CD4-positive, CD25-positive, alpha-beta regulatory T cell (primary cell): Measurements from ENCODE around the gene SLC2A5. TPM values are rescaled to one million over a fixed set of nuclear protein-coding genes. Genes with fewer than 3 reads are reported as not detected.
A peak's percentile ranks its signal among the peaks of the same experiment; 100 is the strongest.

ENCODE experiments used
- ATAC-seq, 2 donors: fragments of 150-1000 bp; cut with Tn5 transposase; one replicate each; pipeline ENCODE4 v1.10.0; 2021; ENCODE audit warnings: low read depth in 2 of 2, moderate number of reproducible peaks in 2 of 2, moderate library complexity in 1 of 2
- DNase-seq, 3 donors: peaks; one replicate each; pipeline versions ENCODE4 v3.0.0 to v3.0.0-alpha.2; 2012 to 2022; ENCODE audit warnings: mixed read lengths in 1 of 3
- H3K27ac ChIP-seq: one replicate; pipeline ENCODE4 v1.7.0; 2013; ENCODE audit warnings: mild to moderate bottlenecking, low read length; ENCODE audit not compliant: insufficient read depth, poor library complexity, severe bottlenecking
- H3K27me3 ChIP-seq: one replicate; pipeline ENCODE4 v1.7.0; 2013; ENCODE audit warnings: low read length; ENCODE audit not compliant: control insufficient read depth, insufficient read depth
- H3K36me3 ChIP-seq: one replicate; pipeline ENCODE4 v1.7.0; 2013; ENCODE audit warnings: mild to moderate bottlenecking, low read length, moderate library complexity; ENCODE audit not compliant: control insufficient read depth, insufficient read depth
- H3K4me1 ChIP-seq: 2 replicates; pipeline ENCODE4 v1.7.0; 2013; ENCODE audit warnings: mild to moderate bottlenecking, low read length; ENCODE audit not compliant: insufficient read depth, control insufficient read depth, poor library complexity, severe bottlenecking
- H3K4me3 ChIP-seq: one replicate; pipeline ENCODE4 v1.7.0; 2013; ENCODE audit warnings: low read depth, mild to moderate bottlenecking, low read length, moderate library complexity
- H3K9me3 ChIP-seq, 2 experiments: 1 replicate in 1 of 2; 2 replicates in 1 of 2; pipeline ENCODE4 v1.7.0; 2013; ENCODE audit warnings: low read length in 2 of 2, mild to moderate bottlenecking in 1 of 2, moderate library complexity in 1 of 2; ENCODE audit not compliant: control insufficient read depth in 2 of 2
- H3K27ac Mint-ChIP-seq, 3 donors: one replicate each; pipeline ENCODE4 v1.8.0; 2020 to 2022; ENCODE audit warnings: mild to moderate bottlenecking in 3 of 3, mixed read lengths in 3 of 3, moderate library complexity in 2 of 3
- H3K27me3 Mint-ChIP-seq: one replicate; pipeline ENCODE4 v1.8.0; 2022; ENCODE audit warnings: mild to moderate bottlenecking, mixed read lengths
- H3K36me3 Mint-ChIP-seq: one replicate; pipeline ENCODE4 v1.8.0; 2020; ENCODE audit warnings: mixed read lengths
- H3K4me1 Mint-ChIP-seq, 4 donors: one replicate each; pipeline ENCODE4 v1.8.0; 2020 to 2022; ENCODE audit warnings: mixed read lengths in 4 of 4, mild to moderate bottlenecking in 1 of 4
- H3K4me3 Mint-ChIP-seq, 4 donors: one replicate each; pipeline ENCODE4 v1.8.0; 2020 to 2022; ENCODE audit warnings: mild to moderate bottlenecking in 4 of 4, mixed read lengths in 4 of 4, moderate library complexity in 3 of 4
- H3K9me3 Mint-ChIP-seq, 7 donors: one replicate each; pipeline ENCODE4 v1.8.0; 2020 to 2022; ENCODE audit warnings: mixed read lengths in 7 of 7, mild to moderate bottlenecking in 3 of 7, moderate library complexity in 2 of 7
- polyA plus RNA-seq, 4 donors: library from polyadenylated mRNA; unstranded; fragments of 300-500 nt; fragmentation: Illumina TruSeq; gene quantifications; one replicate each; pipeline ENCODE4 v1.2.3, GENCODE V29; 2021
- total RNA-seq: library from RNA; stranded (reverse); gene quantifications from one replicate; pipeline ENCODE4 v1.2.3, GENCODE V29; 2022

Gene SLC2A5
- total and polyA plus RNA-seq, 5 donors from 2014 or later = 0.08 to 0.64 TPM; not detected in 3

DNA sequence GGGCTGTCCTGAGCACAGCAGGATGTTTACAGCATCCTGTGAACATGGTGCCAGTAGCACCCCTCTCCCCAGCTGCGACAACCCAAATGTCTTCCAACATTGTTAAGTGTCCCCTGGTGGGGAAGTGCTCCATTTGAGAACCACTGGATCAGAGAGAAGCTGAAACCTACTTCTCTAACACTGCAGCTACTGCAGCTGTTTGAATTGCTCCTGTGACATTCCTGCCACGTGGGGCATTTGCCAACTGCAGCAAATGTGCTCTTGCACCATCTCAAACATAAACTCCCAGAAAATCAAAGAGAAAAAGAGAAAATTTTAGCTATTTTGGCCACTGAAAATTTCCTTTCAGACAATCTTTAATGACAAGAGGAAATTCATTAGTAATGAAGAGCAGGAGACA, 11.0 kb downstream of the SLC2A5 start:
- Histone ChIP-seq H3K4me3 (no peak overlapping the region), H3K9me3 (no peaks in the 10 kb centered on the region), H3K27me3 (no peaks in the 10 kb centered on the region), H3K36me3 (no peaks in the 10 kb centered on the region), H3K4me1 (no peaks in the 10 kb centered on the region), H3K27ac (no peak overlapping the region)
- Mint-ChIP-seq H3K4me1 (no peaks in the 10 kb centered on the region), H3K36me3 (no peaks in the 10 kb centered on the region), H3K27me3 (no peaks in the 10 kb centered on the region), H3K4me3 (no peak overlapping the region), H3K27ac (peak overlapping the region in 1 of 3 donors; percentile 5), H3K9me3 (no peaks in the 10 kb centered on the region)
- ATAC-seq (no peak), DNase-seq (no peak)

DNA sequence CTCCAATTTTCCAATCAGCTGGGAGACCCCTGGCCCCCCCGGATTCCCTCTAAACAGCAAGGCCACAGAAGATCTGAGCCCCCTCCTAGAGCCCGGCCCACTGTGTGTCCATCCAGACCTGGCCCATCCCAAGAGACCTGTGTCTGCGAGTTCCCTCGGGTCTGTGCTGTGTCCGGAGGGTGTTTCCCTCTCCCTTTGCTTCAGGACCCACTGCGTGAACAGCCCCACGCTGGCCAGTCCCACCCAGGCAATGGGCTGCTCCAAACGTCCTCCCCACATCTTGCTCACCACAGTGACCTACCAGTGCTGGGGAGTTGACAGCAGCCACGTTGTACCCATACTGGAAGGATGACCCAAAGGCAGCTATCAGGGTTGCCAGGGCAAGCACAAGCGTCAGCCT, 11.6 kb downstream of the SLC2A5 start:
- no peaks in the 10 kb centered on the region for H3K36me3 ChIP-seq
- no peak overlapping the region for H3K27ac Mint-ChIP-seq

DNA sequence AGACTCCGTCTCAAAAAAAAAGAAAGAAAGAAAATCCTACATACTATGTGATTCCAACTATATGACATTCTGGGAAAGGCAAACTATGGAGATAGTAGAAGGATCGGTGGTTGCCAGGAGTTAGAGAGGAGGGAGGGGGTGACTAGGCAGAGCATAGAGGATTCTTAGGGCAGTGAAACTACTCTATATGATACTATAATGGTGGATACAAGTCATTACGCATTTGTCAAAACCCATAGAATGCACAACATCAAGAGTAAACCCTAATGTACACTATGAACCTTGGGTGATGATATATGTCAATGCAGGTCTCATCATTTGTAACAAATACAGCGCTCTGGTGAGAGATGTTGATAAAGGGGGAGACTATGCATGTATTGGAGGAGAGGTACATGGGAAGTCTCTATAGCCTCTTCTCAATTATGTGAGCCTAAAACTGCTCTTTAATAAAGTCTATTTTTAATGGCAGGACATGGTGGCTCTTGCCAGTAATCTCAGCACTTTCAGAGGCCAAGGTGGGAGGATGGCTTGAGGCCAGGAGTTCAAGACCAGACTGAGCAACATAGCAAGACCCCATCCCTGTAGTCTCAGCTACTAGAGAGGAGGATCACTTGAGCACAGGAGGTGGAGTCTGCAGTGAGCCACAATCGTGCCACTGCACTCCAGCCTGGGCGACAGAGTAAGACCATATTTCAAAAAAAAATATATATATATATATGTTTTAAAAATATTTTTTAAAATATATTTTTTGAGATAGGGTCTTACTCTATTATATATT, 17.0 kb downstream of the SLC2A5 start:
- Histone ChIP-seq H3K4me1 (no peaks in the 10 kb centered on the region), H3K4me3 (no peak overlapping the region), H3K27ac (no peak overlapping the region), H3K27me3 (peaks cover 2% of the 10 kb centered on the region), H3K36me3 (no peaks in the 10 kb centered on the region), H3K9me3 (no peaks in the 10 kb centered on the region)
- H3K9me3 Mint-ChIP-seq = no peaks in the 10 kb centered on the region
- ATAC-seq (no peak), DNase-seq (no peak)
- H3K4me1 Mint-ChIP-seq = no peaks in the 10 kb centered on the region
- H3K4me3 Mint-ChIP-seq = no peak overlapping the region
- no peak overlapping the region for H3K27ac Mint-ChIP-seq
- H3K27me3 Mint-ChIP-seq = peaks cover 18% of the 10 kb centered on the region
- H3K36me3 Mint-ChIP-seq = no peaks in the 10 kb centered on the region

More for the DNA sequence above, 11.6 kb downstream of the SLC2A5 start:
- DNase-seq (no peak), ATAC-seq (no peak)
- Histone ChIP-seq H3K27ac (no peak overlapping the region), H3K9me3 (no peaks in the 10 kb centered on the region), H3K4me1 (no peaks in the 10 kb centered on the region), H3K27me3 (no peaks in the 10 kb centered on the region), H3K4me3 (no peak overlapping the region)
- Mint-ChIP-seq H3K4me1 (no peaks in the 10 kb centered on the region), H3K9me3 (no peaks in the 10 kb centered on the region), H3K36me3 (no peaks in the 10 kb centered on the region), H3K27me3 (no peaks in the 10 kb centered on the region), H3K4me3 (no peak overlapping the region)

DNA sequence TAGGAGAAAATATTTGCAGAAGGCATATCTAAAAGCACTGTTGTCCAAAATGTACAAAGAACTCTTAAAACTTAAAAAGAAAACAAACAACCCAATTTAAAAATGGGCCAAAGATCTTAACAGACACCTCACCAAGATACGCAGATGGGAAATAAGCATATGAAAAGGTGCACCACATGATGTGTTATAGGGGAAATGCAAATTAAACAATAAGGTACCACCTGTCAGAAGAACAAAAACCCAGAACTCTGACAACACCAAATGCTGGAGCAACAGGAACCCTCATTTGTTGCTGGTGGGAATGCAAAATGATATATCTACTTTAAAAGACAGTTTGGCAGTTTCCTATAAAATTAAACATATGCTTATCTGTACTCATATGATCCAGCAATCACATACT, 18.1 kb downstream of the SLC2A5 start:
- no peaks in the 10 kb centered on the region for H3K9me3 Mint-ChIP-seq
- DNase-seq = no peak
- no peak overlapping the region for H3K27ac ChIP-seq
- H3K27ac Mint-ChIP-seq = no peak overlapping the region
- peaks cover 18% of the 10 kb centered on the region for H3K27me3 Mint-ChIP-seq
- peaks cover 2% of the 10 kb centered on the region for H3K27me3 ChIP-seq
- H3K4me1 Mint-ChIP-seq = no peaks in the 10 kb centered on the region
- H3K36me3 ChIP-seq = no peaks in the 10 kb centered on the region
- no peaks in the 10 kb centered on the region for H3K36me3 Mint-ChIP-seq
- H3K9me3 ChIP-seq = no peaks in the 10 kb centered on the region
- ATAC-seq = no peak
- no peaks in the 10 kb centered on the region for H3K4me1 ChIP-seq
- no peak overlapping the region for H3K4me3 ChIP-seq
- H3K4me3 Mint-ChIP-seq = no peak overlapping the region

DNA sequence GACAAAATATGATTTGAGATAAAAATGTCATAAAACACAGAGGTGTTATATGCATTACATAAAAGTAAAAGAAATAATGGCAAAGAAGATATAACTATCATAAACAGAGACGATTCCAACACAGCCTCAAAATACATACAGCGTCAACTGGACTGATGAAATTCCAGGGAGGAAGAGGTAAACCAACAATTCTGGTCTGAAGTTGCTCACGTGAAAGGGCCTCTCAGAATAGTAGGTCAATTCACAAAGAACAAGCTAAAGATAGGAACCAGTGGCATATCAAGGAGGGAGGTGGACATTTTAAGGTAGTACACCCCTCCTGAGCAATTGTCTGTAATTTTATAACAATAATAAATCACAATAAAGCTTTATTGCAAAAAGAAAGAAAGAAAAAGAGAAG, 18.6 kb downstream of the SLC2A5 start:
- no peaks in the 10 kb centered on the region for H3K36me3 ChIP-seq
- H3K9me3 ChIP-seq = no peaks in the 10 kb centered on the region
- no peaks in the 10 kb centered on the region for H3K9me3 Mint-ChIP-seq
- H3K4me1 ChIP-seq = no peaks in the 10 kb centered on the region
- peaks cover 2% of the 10 kb centered on the region for H3K27me3 ChIP-seq
- no peak for ATAC-seq
- no peak for DNase-seq
- H3K27ac Mint-ChIP-seq = no peak overlapping the region
- no peak overlapping the region for H3K4me3 Mint-ChIP-seq
- no peak overlapping the region for H3K4me3 ChIP-seq
- H3K27ac ChIP-seq = no peak overlapping the region
- no peaks in the 10 kb centered on the region for H3K36me3 Mint-ChIP-seq
- peaks cover 18% of the 10 kb centered on the region for H3K27me3 Mint-ChIP-seq
- H3K4me1 Mint-ChIP-seq = no peaks in the 10 kb centered on the region

DNA sequence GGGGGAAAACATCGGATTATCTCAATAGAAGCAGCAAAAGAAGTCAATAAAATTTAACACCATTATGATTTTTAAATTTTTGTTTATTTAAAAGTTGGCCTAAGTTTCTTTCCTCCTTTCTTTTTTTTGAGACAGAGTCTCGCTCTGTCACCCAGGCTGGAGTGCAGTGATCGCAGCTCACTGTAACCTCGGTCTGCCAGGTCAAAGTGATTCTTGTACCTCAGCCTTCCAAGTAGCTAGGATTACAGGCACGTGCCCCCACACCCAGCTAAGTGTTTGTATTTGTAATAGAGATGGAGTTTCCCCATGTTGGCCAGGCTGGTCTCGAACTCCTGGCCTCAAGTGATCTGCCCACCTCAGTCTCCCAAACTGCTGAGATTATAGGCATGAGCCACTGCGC, 20.9 kb downstream of the SLC2A5 start:
- Histone ChIP-seq H3K4me3 (no peak overlapping the region), H3K36me3 (no peaks in the 10 kb centered on the region), H3K27me3 (peaks cover 2% of the 10 kb centered on the region), H3K9me3 (no peaks in the 10 kb centered on the region), H3K4me1 (no peaks in the 10 kb centered on the region), H3K27ac (no peak overlapping the region)
- Mint-ChIP-seq H3K36me3 (no peaks in the 10 kb centered on the region), H3K4me3 (no peak overlapping the region), H3K27ac (no peak overlapping the region), H3K9me3 (no peaks in the 10 kb centered on the region), H3K27me3 (peaks cover 18% of the 10 kb centered on the region), H3K4me1 (no peaks in the 10 kb centered on the region)
- DNase-seq = no peak
- no peak for ATAC-seq

DNA sequence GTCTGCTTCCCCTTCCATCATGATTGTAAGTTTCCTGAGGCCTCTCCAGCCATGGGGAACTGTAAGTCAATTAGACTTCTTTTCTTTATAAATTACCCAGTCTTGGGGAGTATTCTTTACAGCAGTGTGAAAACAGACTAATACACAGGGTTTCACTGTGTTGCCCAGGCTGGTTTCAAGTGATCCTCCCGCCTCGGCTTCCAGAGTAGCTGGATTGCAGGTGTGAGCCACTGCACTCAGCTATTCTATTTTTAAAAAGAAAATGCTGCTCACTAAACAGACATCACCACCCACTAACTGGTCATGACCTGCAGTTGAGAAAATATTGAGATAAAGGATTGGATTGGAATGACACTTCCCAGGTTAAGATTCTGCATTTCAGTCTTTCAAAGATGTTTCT, 22.4 kb downstream of the SLC2A5 start:
- H3K27ac ChIP-seq = no peak overlapping the region
- no peaks in the 10 kb centered on the region for H3K9me3 ChIP-seq
- H3K4me3 Mint-ChIP-seq = no peak overlapping the region
- no peak overlapping the region for H3K27ac Mint-ChIP-seq
- peaks cover 18% of the 10 kb centered on the region for H3K27me3 Mint-ChIP-seq
- ATAC-seq (no peak), DNase-seq (no peak)
- H3K4me3 ChIP-seq = no peak overlapping the region
- no peaks in the 10 kb centered on the region for H3K9me3 Mint-ChIP-seq
- no peaks in the 10 kb centered on the region for H3K36me3 ChIP-seq
- peaks cover 2% of the 10 kb centered on the region for H3K27me3 ChIP-seq
- no peaks in the 10 kb centered on the region for H3K4me1 ChIP-seq
- no peaks in the 10 kb centered on the region for H3K36me3 Mint-ChIP-seq
- no peaks in the 10 kb centered on the region for H3K4me1 Mint-ChIP-seq

DNA sequence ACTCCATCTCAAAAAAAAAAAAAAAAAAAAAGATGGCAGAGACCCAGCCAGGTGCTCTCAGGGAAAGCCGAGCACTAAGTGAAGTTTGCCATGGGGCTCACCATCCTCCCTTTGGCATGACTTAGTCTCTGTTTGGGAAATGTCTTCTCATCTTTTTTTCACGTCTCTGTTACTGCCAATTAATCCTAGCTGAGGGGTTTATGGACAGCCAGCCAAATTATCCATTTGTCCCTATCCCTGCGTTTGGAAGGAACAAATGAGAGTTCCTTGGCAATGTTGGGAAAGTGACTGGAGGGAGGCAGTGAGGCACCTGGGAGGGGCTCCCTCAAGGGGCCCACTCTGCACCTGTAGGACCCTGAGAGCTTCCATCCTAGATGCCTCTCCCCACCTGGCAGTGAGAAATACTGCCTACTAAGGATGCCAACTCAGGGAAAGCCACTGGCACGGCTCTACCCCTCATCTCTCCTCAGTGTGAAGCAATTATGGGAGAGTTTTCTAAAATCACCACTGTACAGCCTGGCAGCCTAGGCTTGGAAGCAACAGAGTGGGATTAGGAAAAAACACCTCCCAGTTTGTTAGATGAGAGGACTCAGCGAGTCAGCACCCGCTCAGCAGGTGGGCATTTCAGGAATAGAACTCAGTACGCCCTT, 23.4 kb downstream of the SLC2A5 start:
- H3K27ac Mint-ChIP-seq = no peak overlapping the region
- H3K27me3 ChIP-seq = peaks cover 2% of the 10 kb centered on the region
- no peaks in the 10 kb centered on the region for H3K4me1 Mint-ChIP-seq
- DNase-seq (no peak), ATAC-seq (no peak)
- H3K4me1 ChIP-seq = no peaks in the 10 kb centered on the region
- H3K9me3 ChIP-seq = no peaks in the 10 kb centered on the region
- H3K27me3 Mint-ChIP-seq = peaks cover 17% of the 10 kb centered on the region
- H3K36me3 Mint-ChIP-seq = no peaks in the 10 kb centered on the region
- no peak overlapping the region for H3K4me3 Mint-ChIP-seq
- H3K27ac ChIP-seq = no peak overlapping the region
- H3K4me3 ChIP-seq = no peak overlapping the region
- no peaks in the 10 kb centered on the region for H3K9me3 Mint-ChIP-seq
- H3K36me3 ChIP-seq = no peaks in the 10 kb centered on the region
